Amniotic stem cell (primary cell): ENCODE data around the gene MAP3K14.

Experiments used
- DNase-seq: peaks from one replicate; lab custom pipeline; 2025; lab: John Stamatoyannopoulos, UW

MAP3K14 gene

GRCh38 chr17:45282683-45283644 is 33.9 kb downstream of the MAP3K14 start:
- no peak for DNase-seq

- DNase-seq = no peak
Measured at GRCh38 chr17:45279898-45280297, 36.9 kb downstream of the MAP3K14 start.

DNA sequence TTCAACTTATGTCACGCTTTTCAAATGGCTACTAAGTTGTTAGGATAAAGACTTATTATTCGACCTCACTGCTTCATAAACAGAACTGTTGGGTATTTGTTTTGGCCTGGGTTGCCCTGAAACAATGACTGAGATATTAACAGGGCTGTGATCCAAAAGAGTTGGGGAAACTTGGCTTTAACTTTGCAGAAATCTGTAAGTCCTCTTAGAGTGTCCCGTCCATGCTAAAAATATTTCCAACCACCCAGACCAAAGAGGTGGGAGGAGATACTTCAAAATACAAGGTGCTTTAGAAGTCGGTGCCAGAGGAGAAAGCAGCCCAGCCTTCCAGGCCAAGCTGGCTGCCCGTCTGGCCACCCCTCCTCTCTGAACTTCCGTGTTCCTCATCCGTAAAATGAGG is 38.8 kb downstream of the MAP3K14 start:
- no peak for DNase-seq

DNA sequence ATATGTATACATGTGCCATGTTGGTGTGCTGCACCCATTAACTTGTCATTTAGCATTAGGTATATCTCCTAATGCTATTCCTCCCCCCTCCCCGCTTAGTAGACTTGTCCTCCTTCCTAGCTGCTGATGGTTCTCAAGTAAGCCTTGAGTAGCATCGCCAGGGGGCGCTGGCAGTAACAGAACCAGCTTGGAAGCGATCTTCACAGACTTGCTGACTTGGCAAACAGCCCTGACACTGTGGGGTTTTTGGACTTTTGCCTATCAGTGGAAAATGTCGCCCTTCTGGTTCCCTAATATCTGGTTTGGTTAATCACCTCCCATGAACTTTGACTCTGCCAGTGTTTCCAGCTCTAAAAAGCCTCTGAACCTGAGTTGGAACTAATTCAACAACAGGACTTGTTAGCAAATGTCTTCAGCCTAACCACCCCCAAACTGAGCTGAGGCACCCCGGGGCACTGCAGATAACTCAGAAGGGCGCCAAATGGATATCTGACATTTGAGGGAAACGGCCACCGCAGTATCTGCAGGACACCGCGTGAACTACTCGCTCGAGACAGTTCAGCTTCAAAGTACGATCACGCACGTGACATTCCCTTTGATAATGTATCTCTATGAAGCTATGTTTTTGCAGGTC is 39.5 kb downstream of the MAP3K14 start:
- DNase-seq = peak; percentile 68

GRCh38 chr17:45276031-45276430 is 40.8 kb downstream of the MAP3K14 start:
- no peak for DNase-seq

GRCh38 chr17:45274033-45274432 is 42.8 kb downstream of the MAP3K14 start:
- DNase-seq = no peak

DNA sequence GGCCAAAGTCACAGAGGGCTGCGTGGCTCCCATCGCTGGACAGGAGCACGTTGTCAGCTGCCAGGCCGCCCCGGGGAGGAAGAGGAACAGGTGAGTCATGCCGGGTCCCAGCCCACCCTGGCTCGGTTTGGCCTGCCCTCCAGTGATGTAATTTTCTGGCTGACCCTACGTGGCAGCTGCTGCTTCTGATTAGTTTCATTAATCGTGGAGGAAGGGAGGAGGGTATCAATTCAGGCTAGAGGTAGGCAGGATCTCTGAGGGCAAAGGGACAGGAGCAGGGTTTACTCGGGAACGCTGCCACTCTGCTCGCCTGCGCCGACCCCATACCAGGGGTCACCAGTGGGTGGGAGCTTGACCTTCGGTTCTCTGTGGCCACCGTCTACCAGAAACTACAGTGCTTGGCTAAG is 43.3 kb downstream of the MAP3K14 start:
- no peak for DNase-seq

- DNase-seq = no peak
Measured at GRCh38 chr17:45271603-45272002, 45.2 kb downstream of the MAP3K14 start.

DNA sequence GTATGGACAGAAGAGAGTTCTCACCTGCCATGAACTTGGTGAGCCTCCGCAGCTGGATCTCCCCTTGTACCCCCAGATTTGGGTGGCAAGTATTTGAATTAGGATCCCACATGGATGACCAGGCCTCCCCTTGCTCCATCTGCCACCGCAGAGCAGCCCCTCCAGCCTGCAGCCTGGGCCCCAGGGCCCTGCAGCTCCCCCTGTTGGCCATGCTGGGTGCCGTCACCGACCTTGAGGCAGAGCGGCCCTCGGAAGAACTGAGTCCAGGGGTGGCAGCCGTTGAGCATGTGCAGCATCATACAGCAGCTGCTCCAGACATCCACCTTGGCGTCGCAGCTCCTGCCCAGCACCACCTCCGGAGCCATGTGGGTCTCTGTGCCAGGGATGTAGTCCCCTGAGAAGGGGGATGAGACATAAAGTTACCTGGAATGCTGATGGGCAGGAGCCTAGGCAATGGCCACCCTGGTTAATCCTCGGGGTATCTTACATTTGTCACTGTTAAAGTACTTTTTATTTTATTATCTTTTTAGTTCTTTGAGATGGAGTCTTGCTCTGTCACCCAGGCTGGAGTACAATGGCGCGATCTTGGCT is 45.9 kb downstream of the MAP3K14 start:
- DNase-seq = no peak

GRCh38 chr17:45269912-45270311 is 46.9 kb downstream of the MAP3K14 start:
- no peak for DNase-seq

- DNase-seq = no peak
Measured at GRCh38 chr17:45267436-45268055, 49.3 kb downstream of the MAP3K14 start.

- no peak for DNase-seq
Measured at GRCh38 chr17:45266372-45266926, 50.4 kb downstream of the MAP3K14 start.

DNA sequence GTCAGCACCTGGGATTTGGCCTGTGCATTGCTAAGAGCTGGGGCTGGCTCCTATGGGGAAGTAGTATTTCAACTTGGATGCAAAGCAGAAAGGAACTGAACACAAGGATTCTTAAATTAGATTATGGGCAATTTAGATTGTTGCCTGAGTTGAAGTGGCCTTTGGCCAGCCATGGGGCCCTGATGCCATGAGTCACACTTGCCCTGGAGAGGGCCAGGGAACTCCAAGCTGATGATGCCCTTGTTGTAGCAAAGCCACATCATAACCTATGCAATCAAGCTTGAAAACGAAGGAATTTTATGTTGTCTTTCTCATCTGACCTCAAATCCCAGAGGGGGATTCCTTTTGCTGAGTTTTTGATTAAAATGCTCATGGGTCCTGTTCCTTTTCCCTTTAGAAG is 51.0 kb downstream of the MAP3K14 start:
- peak; percentile 60 for DNase-seq

DNA sequence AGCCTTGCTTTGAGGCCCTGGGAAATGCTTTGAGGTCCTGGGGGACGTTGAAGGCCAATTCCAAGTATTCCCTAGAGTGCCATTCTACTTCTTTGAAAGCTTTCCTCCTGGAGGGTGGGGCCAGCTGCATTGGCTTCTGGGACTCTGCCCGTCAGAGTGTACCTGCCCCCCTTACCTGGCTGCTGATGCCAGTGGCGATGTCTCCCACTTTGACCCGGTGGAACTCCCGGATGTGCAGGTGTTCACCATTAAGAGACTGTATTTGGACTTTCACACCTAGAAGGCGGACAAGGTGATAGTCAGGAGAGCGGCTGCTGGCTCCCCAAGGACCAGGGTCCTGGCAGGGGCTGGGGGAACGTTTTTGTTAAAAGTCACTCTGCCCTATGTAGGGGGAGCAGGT is 51.8 kb downstream of the MAP3K14 start:
- DNase-seq = no peak

- DNase-seq = no peak
Measured at GRCh38 chr17:45264430-45264829, 52.4 kb downstream of the MAP3K14 start.

- no peak for DNase-seq
Measured at GRCh38 chr17:45263477-45263860, 53.4 kb downstream of the MAP3K14 start.

- DNase-seq = no peak
Measured at GRCh38 chr17:45262516-45263476, 54.0 kb downstream of the MAP3K14 start.

DNA sequence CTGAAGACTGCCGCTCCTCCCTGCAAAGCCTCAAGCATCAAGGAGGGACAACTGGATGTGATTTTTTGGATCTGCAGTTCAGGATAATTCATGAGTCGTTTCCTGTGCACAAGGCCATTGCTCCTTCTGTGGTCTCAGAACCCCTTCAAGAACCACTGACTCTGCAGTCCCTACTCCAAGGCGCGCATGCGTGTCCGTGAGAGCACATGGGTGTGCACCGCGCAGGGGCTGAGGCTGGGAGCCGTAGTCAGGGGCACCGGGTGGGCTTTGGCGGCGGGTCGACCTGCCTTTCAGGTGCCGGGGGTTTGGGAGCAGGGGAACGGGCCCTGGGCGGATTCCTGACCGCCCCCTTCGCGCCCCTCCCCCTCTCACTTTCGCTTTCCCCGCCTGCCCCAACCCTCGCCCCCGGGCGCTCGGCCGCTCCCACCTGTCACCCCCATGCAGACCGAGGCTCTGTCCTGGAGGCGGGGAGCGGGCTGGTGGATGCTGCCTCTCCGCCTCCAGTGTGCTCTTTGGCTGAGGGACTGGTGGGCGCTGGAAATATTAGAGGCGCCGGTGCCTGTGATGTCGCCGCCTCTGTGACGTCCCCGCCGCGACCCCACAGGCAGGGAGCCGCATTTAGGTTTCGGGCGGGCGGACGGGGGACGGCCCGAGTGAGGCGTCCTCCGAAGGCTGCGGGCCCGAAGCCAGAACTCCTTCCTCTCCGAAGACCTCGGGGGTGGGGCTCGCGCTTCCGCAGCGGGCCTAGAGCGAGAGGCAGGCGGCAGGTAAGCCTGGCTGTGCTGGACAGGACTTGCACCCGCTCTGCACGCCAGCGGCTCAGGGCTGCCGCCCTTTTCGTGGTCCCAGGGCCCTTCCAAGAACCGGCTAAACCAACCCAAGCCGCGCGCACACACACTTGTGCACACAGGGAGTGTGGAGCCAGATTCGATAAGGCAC is 55.0 kb downstream of the MAP3K14 start, which contains the start of gene SPATA32:
TSS of gene SPATA32 (minus strand) at position 518 of the 939 bp plus-strand sequence. CDS start at position 440, 78 bp downstream.
- no peak for DNase-seq

- DNase-seq = no peak
Measured at GRCh38 chr17:45260204-45260783, 56.5 kb downstream of the MAP3K14 start.
